ENCODE measurements around the gene USB1. TPM values are rescaled to one million over a fixed set of nuclear protein-coding genes. Genes with fewer than 3 reads are reported as not detected.
"Not testable (repeated sequence)": the region's sequence is repeated elsewhere in the genome, so short reads cannot be mapped to it uniquely, and the experiment has no call there.

The USB1 gene
- total RNA-seq, 4 donors from 2014 or later = 18.2 to 87.1 (median 27.6) TPM

- WGBS, 2 donors (ENCODE audit: low coverage in 1 of 2) = 6% methylated on average over 5 of the region's 6 CpGs
- Histone ChIP-seq H3K9me3 (no peaks in the 10 kb centered on the region), H3K27me3 (no peaks in the 10 kb centered on the region), H3K4me1 (peaks cover 0 to 47% (median 21%) of the 10 kb centered on the region in 3 donors), H3K27ac (peak overlapping the region; percentile 21 to 92 (median 88)), H3K4me3 (peak overlapping the region; percentile 72 to 85), H3K36me3 (peaks cover 0 to 54% of the 10 kb centered on the region in 2 donors)
- TF ChIP-seq POLR2A (IDR thresholded peaks at IDR 0.05) = no peak
- TF ChIP-seq POLR2AphosphoS5 (IDR thresholded peaks at IDR 0.05) = no peak
- no peak for TF ChIP-seq CTCF (IDR thresholded peaks at IDR 0.05)
- no peak for TF ChIP-seq EP300 (IDR thresholded peaks at IDR 0.05)
- ATAC-seq = no peak
These were observed 1.7 kb upstream of the USB1 start for GRCh38 chr16:57999366-57999970.

- peak; percentile 19 for ATAC-seq
- no peak for TF ChIP-seq POLR2A (IDR thresholded peaks at IDR 0.05)
- no peak for TF ChIP-seq EP300 (IDR thresholded peaks at IDR 0.05)
- no peak for TF ChIP-seq POLR2AphosphoS5 (IDR thresholded peaks at IDR 0.05)
- Histone ChIP-seq H3K27me3 (no peaks in the 10 kb centered on the region), H3K36me3 (peaks cover 0 to 48% of the 10 kb centered on the region in 2 donors), H3K4me3 (peak within 1 kb of the TSS; percentile 72 to 85), H3K4me1 (peaks cover 0 to 45% (median 21%) of the 10 kb centered on the region in 3 donors), H3K27ac (peak within 1 kb of the TSS; percentile 84 to 92 (median 88)), H3K9me3 (no peaks in the 10 kb centered on the region)
- 0% methylated on average over 3 of the region's 95 CpGs; no CpG with 5 or more reads in 1 of the 2 donors for WGBS, 2 donors (ENCODE audit: low coverage in 1 of 2)
These were observed 1.1 kb upstream of the USB1 start, which contains the start of gene ZNF319 for GRCh38 chr16:57999971-58000705. Gene ZNF319, minus strand, starts transcription at chr16:58000672. Its CDS starts 2,407 bp downstream, at chr16:57998265.

GRCh38 chr16:58001781-58002415 lies 691 bp downstream of the USB1 start:
- no peaks in the 10 kb centered on the region for H3K9me3 ChIP-seq
- peaks cover 0 to 41% of the 10 kb centered on the region in 2 donors for H3K36me3 ChIP-seq
- ATAC-seq = no peak
- no peaks in the 10 kb centered on the region for H3K27me3 ChIP-seq
- WGBS, 2 donors (ENCODE audit: low coverage in 1 of 2) = 24 to 100% methylated on average over 1 to 7 of the region's 10 CpGs
- peaks cover 0 to 42% (median 21%) of the 10 kb centered on the region in 3 donors for H3K4me1 ChIP-seq
- H3K4me3 ChIP-seq = peak overlapping the region; percentile 72 to 85
- H3K27ac ChIP-seq = peak overlapping the region; percentile 84 to 92 (median 88)
- TF ChIP-seq POLR2AphosphoS5 (IDR thresholded peaks at IDR 0.05) = no peak

GRCh38 chr16:58002416-58002800 lies 1.2 kb downstream of the USB1 start:
- Histone ChIP-seq H3K4me1 (peaks cover 0 to 42% (median 21%) of the 10 kb centered on the region in 3 donors), H3K27me3 (no peaks in the 10 kb centered on the region), H3K27ac (no peak overlapping the region), H3K36me3 (peaks cover 0 to 36% of the 10 kb centered on the region in 2 donors), H3K4me3 (no peak overlapping the region), H3K9me3 (no peaks in the 10 kb centered on the region)
- 20 to 63% methylated on average over 1 to 8 of the region's 9 CpGs for WGBS, 2 donors (ENCODE audit: low coverage in 1 of 2)
- ATAC-seq = no peak
- TF ChIP-seq POLR2AphosphoS5 (IDR thresholded peaks at IDR 0.05) = no peak
- TF ChIP-seq EP300 (IDR thresholded peaks at IDR 0.05) = no peak
- no peak for TF ChIP-seq POLR2A (IDR thresholded peaks at IDR 0.05)
- no peak for TF ChIP-seq CTCF (IDR thresholded peaks at IDR 0.05)

GRCh38 chr16:58002936-58003335 lies 1.7 kb downstream of the USB1 start:
- Histone ChIP-seq H3K4me3 (no peak overlapping the region), H3K9me3 (no peaks in the 10 kb centered on the region), H3K4me1 (peaks cover 0 to 40% (median 21%) of the 10 kb centered on the region in 3 donors), H3K27ac (no peak overlapping the region), H3K36me3 (peaks cover 0 to 30% of the 10 kb centered on the region in 2 donors), H3K27me3 (no peaks in the 10 kb centered on the region)
- TF ChIP-seq POLR2AphosphoS5 (IDR thresholded peaks at IDR 0.05) = no peak
- TF ChIP-seq EP300 (IDR thresholded peaks at IDR 0.05) = no peak
- TF ChIP-seq CTCF (IDR thresholded peaks at IDR 0.05) = no peak
- TF ChIP-seq POLR2A (IDR thresholded peaks at IDR 0.05) = no peak
- ATAC-seq = no peak
- WGBS, 2 donors (ENCODE audit: low coverage in 1 of 2) = 95 to 96% methylated on average over 3 to 4 of the region's 5 CpGs

GRCh38 chr16:58004736-58005135 lies 3.5 kb downstream of the USB1 start:
- not testable (repeated sequence) for H3K27me3 ChIP-seq, H3K9me3 ChIP-seq, ATAC-seq, H3K4me3 ChIP-seq, H3K27ac ChIP-seq
- peaks cover 0 to 26% of the 10 kb centered on the region in 2 donors for H3K36me3 ChIP-seq
- H3K4me1 ChIP-seq = peaks cover 0 to 22% (median 4%) of the 10 kb centered on the region in 3 donors
- WGBS, 2 donors (ENCODE audit: low coverage in 1 of 2) = 80% methylated on average over 3 to 11 of the region's 12 CpGs

Measured in gastroesophageal sphincter (tissue), 4 donors.